WERI-Rb-1 (cell line): Measurements from ENCODE around the gene CENPC.

ENCODE experiments used
- DNase-seq: peaks from one replicate; pipeline ENCODE4 v3.0.0-alpha.2; 2020
- H3K27ac ChIP-seq: fragments of 250-450 bp; sonication (Bioruptor Pico); 2 replicates; pipeline ENCODE4 v1.5.1; 2020; ENCODE audit warnings: mild to moderate bottlenecking, moderate library complexity
- H3K27me3 ChIP-seq: fragments of 250-450 bp; sonication (Bioruptor Pico); 2 replicates; pipeline ENCODE4 v1.5.1; 2021; ENCODE audit warnings: mild to moderate bottlenecking, low read depth, moderate library complexity; ENCODE audit not compliant: insufficient read depth, severe bottlenecking
- H3K36me3 ChIP-seq: fragments of 250-450 bp; sonication (Bioruptor Pico); 2 replicates; pipeline ENCODE4 v1.5.1; 2020; ENCODE audit warnings: mild to moderate bottlenecking, moderate library complexity
- H3K4me3 ChIP-seq: 2 replicates; pipeline ENCODE4 v1.5.1; 2011; ENCODE audit warnings: low read depth, mild to moderate bottlenecking, control low read depth, low read length
- H3K9me3 ChIP-seq: fragments of 250-450 bp; sonication (Bioruptor Pico); 2 replicates; pipeline ENCODE4 v1.5.1; 2021; ENCODE audit warnings: mild to moderate bottlenecking, moderate library complexity; ENCODE audit not compliant: severe bottlenecking
- CTCF ChIP-seq: IDR thresholded peaks from 2 replicates; pipeline ENCODE4 v1.5.1; 2011; ENCODE audit warnings: low read depth, mild to moderate bottlenecking, control low read depth, inconsistent platforms, low read length

Gene CENPC

DNA sequence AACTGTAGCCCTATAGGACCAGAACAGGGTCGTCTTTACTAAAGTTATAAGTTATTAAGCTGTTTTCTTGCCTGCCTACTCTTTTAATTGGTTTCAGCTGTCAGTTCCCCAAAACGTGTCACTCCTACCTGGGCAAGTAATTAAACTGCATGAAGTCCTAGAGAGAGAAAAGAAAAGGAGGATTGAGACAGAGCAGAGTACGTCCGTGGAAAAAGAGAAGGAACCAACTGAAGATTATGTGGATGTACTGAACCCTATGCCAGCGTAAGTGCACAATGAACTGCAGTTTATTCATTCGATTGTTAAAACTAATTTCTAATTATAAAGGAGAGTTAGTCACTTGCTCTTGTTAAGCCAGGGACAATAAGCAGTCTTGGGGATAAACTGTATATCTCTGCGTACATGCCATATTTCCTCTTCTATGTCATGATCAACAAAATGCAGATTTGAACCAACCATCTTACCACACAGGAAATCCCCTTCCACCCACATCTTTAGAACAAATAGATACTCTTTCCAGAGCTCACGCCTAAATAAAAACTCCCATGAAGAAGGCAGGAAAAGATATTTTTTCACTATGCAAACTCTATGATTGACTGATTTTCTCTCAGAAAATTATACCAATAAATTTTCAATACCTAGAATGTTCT is 36.0 kb upstream of the CENPC start:
- H3K9me3 ChIP-seq = no peaks in the 10 kb centered on the region
- no peak overlapping the region for H3K27ac ChIP-seq
- DNase-seq = no peak
- H3K36me3 ChIP-seq = no peaks in the 10 kb centered on the region
- no peak for TF ChIP-seq CTCF
- no peak overlapping the region for H3K4me3 ChIP-seq
- no peaks in the 10 kb centered on the region for H3K27me3 ChIP-seq

DNA sequence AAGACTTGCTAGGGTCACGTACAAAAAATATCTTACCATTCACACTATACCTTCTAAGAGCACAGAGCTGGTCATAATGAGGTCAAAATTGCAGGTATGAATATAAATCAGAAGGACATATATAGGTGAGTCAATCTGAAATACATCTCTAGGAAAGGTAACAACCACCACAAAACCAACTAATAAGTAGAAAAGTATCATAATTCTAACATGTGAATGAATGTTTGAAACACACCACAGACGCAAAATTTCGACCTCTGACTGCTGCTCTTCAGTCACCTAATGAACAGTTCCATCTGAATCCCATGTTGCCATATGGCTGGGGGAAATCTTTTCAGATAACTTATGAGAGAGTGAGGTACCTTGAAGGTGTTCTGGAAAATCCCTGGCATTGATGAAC is 35.3 kb upstream of the CENPC start:
- Histone ChIP-seq H3K27me3 (no peaks in the 10 kb centered on the region), H3K9me3 (no peaks in the 10 kb centered on the region), H3K4me3 (no peak overlapping the region), H3K27ac (no peak overlapping the region), H3K36me3 (no peaks in the 10 kb centered on the region)
- TF ChIP-seq CTCF = no peak
- no peak for DNase-seq

DNA sequence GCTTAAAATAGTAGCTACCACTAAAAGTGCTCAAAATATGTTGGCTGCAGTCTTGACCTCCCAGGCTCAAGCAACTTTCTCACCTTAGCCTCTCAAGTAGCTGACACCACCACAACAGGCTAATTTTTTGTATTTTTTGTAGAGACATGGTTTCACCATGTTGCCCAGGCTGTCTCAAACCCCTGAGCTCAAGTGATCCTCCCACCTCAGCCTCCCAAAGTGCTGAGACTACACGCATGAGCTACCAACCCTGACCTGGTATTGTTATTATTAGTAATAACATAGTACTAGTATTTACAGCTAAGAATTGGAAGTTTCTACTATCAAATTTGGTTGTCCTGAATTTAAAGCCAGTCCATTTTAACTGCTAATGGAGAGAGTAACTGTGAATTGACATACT is 31.2 kb upstream of the CENPC start:
- Histone ChIP-seq H3K36me3 (no peaks in the 10 kb centered on the region), H3K27ac (no peak overlapping the region), H3K27me3 (no peaks in the 10 kb centered on the region), H3K9me3 (no peaks in the 10 kb centered on the region), H3K4me3 (no peak overlapping the region)
- DNase-seq = no peak
- TF ChIP-seq CTCF = no peak

GRCh38 chr4:67576059-67576466 is 30.8 kb upstream of the CENPC start:
- Histone ChIP-seq H3K27ac (no peak overlapping the region), H3K9me3 (no peaks in the 10 kb centered on the region), H3K27me3 (no peaks in the 10 kb centered on the region), H3K4me3 (no peak overlapping the region), H3K36me3 (no peaks in the 10 kb centered on the region)
- TF ChIP-seq CTCF = no peak
- no peak for DNase-seq

DNA sequence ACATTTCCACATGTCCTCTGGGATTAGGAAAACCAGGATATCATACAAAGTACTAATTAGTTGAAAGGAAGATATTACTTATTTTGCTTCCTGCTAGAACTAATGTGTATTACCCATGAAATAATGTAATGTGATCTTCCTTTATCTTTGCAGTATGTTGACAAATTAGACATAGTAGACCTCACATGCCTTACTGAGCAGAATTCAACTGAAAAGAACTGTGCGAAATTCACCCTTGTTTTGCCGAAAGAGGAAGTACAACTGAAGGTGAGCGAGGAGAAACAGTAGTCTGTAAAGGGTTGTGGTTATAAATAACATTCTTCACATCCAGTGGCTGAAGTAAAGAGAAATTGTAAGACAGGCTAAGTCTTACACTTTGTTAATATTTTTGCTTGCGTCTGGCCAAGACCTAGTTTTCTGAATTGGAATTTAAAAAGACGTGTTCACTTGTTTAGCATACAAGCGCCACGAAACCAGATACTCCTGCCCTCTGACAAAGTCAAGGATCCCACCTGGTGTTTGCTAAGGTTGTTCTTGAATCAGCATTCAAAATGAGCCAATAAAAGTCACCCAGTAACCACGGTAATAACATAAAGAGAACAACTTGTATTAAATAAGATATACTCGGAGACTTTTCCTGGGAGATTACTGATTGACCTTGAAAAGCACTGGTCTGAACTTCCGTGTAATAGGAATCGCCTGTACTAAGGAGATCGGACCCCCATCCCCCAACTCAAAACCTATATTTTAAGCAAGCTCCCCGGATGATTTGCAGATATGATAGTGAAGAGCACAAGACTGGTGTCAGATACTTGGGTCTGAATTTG is 30.1 kb upstream of the CENPC start:
- Histone ChIP-seq H3K36me3 (no peaks in the 10 kb centered on the region), H3K27ac (no peak overlapping the region), H3K9me3 (no peaks in the 10 kb centered on the region), H3K4me3 (no peak overlapping the region), H3K27me3 (no peaks in the 10 kb centered on the region)
- DNase-seq = no peak
- TF ChIP-seq CTCF = no peak
